HFFc6 (cell line): ENCODE measurements around the gene NEIL1. TPM values are rescaled to one million over a fixed set of nuclear protein-coding genes. Genes with fewer than 3 reads are reported as not detected.
"Not testable (repeated sequence)": the region's sequence is repeated elsewhere in the genome, so short reads cannot be mapped to it uniquely, and the experiment has no call there.

Experiments used
- DNase-seq: peaks from one replicate; pipeline ENCODE4 v3.0.0-alpha.2; 2018
- H3K27ac Mint-ChIP-seq: 2 replicates; pipeline ENCODE4 v1.8.0; 2020; ENCODE audit warnings: mild to moderate bottlenecking, mixed read lengths
- H3K27me3 Mint-ChIP-seq: 2 replicates; pipeline ENCODE4 v1.8.0; 2021; ENCODE audit warnings: mild to moderate bottlenecking, moderate library complexity, mixed read lengths; ENCODE audit not compliant: insufficient read depth
- H3K36me3 Mint-ChIP-seq: 2 replicates; pipeline ENCODE4 v1.8.0; 2021; ENCODE audit warnings: low read depth, mixed read lengths
- H3K4me1 Mint-ChIP-seq: 2 replicates; pipeline ENCODE4 v1.8.0; 2020; ENCODE audit warnings: low read depth, mixed read lengths
- H3K4me3 Mint-ChIP-seq: 2 replicates; pipeline ENCODE4 v1.8.0; 2020; ENCODE audit warnings: mild to moderate bottlenecking, moderate library complexity, mixed read lengths
- H3K9me3 Mint-ChIP-seq: 2 replicates; pipeline ENCODE4 v1.8.0; 2020; ENCODE audit warnings: mild to moderate bottlenecking, mixed read lengths
- long read RNA-seq: library from polyadenylated mRNA; unstranded; transcript quantifications from one replicate; pipeline ENCODE4 v2.0.0, GENCODE V29; 2019
- total RNA-seq, 6 experiments: library from RNA; stranded (reverse); fragmentation: NEBNext Ultra II Directional; extraction: Animal tissue kit (Norgen Biotek cat#: 25700); gene quantifications; 2 replicates in 1 of 6; 3 replicates in 5 of 6; pipeline ENCODE4 v1.2.3, GENCODE V29; 2021
- TF ChIP-seq, protein P1 (sequence below): fragments of 200-600 bp; sonication (generic); IDR thresholded peaks from 2 replicates; pipeline ENCODE4 v1.5.0; 2021; ENCODE audit warnings: antibody characterized with exemption, mild to moderate bottlenecking

Gene NEIL1, protein sequence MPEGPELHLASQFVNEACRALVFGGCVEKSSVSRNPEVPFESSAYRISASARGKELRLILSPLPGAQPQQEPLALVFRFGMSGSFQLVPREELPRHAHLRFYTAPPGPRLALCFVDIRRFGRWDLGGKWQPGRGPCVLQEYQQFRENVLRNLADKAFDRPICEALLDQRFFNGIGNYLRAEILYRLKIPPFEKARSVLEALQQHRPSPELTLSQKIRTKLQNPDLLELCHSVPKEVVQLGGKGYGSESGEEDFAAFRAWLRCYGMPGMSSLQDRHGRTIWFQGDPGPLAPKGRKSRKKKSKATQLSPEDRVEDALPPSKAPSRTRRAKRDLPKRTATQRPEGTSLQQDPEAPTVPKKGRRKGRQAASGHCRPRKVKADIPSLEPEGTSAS
- total RNA-seq: 1 to 10 TPM in 4 of 6 experiments, under 1 TPM in 2; 0.83 to 3.6 (median 2.4) TPM
- long read RNA-seq, partial matches to known transcripts: 1 of 1 reads
- long read RNA-seq, other reads (novel, unspliced or antisense): 0 of 1 reads

DNA sequence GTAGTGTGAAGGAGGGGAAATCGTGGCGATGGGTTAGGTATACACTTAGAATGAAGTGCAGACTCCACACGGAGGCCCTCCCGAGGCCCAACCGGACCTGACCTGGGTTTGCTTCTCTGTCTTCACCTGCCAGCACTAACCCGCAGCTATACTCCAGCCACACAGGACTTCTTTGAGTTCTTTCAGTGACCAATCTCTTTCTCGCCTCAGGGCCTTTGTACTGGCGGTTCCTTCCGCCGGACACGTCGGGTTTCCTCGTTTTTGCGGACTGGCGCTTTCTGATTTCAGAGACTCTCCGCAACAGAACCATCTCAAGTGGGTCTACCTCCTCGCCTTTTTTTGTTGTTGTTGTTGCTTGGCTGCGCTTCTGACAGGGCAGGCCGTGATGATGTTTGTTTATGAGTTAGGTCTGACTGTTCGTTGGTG, at the start of gene NEIL1:
NEIL1 (plus strand) TSS at position 244 of the 426 bp plus-strand sequence. CDS start 1,867 bp downstream, outside the sequence.
- H3K9me3 Mint-ChIP-seq: no peaks in the 10 kb centered on the region
- H3K4me3 Mint-ChIP-seq: peak within 1 kb of the TSS; percentile 79
- TF ChIP-seq, protein P1, sequence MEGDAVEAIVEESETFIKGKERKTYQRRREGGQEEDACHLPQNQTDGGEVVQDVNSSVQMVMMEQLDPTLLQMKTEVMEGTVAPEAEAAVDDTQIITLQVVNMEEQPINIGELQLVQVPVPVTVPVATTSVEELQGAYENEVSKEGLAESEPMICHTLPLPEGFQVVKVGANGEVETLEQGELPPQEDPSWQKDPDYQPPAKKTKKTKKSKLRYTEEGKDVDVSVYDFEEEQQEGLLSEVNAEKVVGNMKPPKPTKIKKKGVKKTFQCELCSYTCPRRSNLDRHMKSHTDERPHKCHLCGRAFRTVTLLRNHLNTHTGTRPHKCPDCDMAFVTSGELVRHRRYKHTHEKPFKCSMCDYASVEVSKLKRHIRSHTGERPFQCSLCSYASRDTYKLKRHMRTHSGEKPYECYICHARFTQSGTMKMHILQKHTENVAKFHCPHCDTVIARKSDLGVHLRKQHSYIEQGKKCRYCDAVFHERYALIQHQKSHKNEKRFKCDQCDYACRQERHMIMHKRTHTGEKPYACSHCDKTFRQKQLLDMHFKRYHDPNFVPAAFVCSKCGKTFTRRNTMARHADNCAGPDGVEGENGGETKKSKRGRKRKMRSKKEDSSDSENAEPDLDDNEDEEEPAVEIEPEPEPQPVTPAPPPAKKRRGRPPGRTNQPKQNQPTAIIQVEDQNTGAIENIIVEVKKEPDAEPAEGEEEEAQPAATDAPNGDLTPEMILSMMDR: no peak
- no peak for DNase-seq
- no peaks in the 10 kb centered on the region for H3K36me3 Mint-ChIP-seq
- H3K27ac Mint-ChIP-seq: no peak within 1 kb of the TSS
- peaks cover 16% of the 10 kb centered on the region for H3K27me3 Mint-ChIP-seq
- H3K4me1 Mint-ChIP-seq: no peaks in the 10 kb centered on the region

DNA sequence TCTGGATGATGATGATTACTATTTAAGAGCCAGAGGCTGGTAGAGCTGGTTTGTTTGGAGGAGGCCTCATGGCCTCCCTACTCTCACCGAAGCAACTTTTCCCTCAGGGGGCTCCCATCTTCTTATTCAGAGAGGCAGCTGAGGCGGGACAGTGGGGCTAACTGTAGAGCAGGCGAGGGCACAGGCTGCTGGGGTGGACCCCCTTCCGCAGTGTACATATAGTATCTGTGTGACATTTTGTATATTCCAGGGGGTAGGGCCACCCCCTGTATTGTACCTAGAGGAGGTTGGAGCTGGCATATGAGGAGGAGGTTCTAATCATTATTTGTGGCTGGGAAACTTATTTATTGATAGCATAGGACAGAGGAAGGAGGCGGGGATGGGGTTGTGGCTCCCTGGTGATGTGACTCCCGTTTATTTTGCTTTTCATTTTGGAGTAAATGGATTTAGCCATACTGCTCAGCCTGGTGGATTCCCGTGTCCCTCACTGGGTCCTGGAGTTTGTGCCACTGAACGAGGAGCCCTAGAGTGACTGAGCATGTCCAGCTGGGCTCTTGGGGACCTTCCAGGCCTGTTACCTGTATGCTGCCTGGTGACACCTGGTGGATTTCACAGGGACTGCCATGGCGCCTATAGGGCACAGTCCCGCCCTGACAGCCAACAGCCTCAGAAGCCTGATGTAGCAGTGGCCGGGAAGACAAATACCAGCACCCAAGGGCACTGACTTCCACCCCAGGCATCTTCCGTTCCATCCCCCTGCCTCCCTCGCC, 48.1 kb upstream of the NEIL1 start:
- H3K27me3 Mint-ChIP-seq: peaks cover 25% of the 10 kb centered on the region
- TF ChIP-seq, protein P1: peak; percentile 39; the same call in 1 of the 2 replicates

DNA sequence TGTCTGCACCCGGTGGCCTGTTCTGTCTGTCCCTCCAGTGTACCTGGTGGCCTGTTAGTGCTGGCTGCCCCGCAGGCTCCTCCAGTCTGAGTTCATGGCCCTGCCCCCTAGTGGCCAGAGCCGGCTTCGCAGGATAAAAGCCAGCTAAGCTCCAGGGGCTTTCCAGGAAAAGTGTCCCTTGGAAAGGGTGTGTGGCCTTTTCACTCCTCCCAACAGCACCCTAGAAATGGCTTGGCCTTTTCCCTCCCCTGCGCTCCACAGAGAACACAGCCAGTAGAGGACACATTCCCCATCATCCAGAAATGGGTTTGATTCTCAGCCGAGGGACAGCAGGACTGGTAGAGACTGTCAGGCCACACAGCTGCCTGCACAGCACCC, 47.5 kb upstream of the NEIL1 start:
- H3K4me1 Mint-ChIP-seq, H3K36me3 Mint-ChIP-seq, H3K27ac Mint-ChIP-seq, DNase-seq, H3K9me3 Mint-ChIP-seq, H3K4me3 Mint-ChIP-seq: not testable (repeated sequence)
- H3K27me3 Mint-ChIP-seq: peaks cover 30% of the 10 kb centered on the region
- TF ChIP-seq, protein P1: peak; percentile 75

More for the DNA sequence above, 48.1 kb upstream of the NEIL1 start:
- H3K4me3 Mint-ChIP-seq, H3K4me1 Mint-ChIP-seq, H3K27ac Mint-ChIP-seq, H3K36me3 Mint-ChIP-seq, H3K9me3 Mint-ChIP-seq, DNase-seq: not testable (repeated sequence)

DNA sequence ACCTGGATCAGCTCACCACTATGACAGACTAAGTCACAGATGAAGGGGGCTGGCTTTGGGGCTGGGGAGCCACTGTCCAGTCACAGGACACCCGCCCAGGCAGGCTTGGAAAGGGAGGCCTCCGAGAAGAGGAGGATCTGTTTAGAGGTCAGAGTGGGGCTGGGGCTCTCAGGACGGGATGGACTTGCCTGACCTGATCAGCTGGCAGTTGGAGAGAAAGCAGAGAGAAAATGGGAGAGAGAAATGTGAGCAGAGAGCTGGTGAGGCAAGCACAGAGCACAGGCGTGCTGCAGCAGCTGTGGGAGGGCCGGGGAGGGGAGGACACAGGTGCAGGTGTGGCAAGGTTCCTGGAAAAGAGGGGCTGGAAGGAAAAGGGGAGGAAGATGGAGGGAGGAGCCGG, 46.8 kb upstream of the NEIL1 start:
- not testable (repeated sequence) for H3K4me3 Mint-ChIP-seq, H3K27ac Mint-ChIP-seq, H3K36me3 Mint-ChIP-seq, DNase-seq, H3K9me3 Mint-ChIP-seq, H3K4me1 Mint-ChIP-seq
- peaks cover 36% of the 10 kb centered on the region for H3K27me3 Mint-ChIP-seq

DNA sequence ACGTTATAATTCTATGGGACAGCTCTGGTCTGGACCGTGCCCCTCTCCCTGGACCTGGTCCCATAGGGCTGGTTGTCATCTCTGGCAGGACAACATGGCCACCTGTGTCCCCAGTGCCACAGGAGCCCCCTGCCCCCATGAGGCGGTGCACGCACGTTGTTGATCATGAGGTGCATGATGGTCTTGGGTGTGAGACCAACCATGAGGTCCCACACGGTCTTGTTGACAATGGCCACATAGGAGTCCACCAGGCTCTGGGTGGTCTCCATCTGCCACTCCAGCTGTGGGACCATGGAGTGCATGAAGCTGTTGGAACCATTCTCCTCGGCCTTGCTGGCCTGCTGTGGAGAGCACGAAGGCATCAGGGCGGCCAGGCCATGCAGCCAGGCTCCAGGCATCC, 44.5 kb upstream of the NEIL1 start:
- no peaks in the 10 kb centered on the region for H3K36me3 Mint-ChIP-seq
- H3K27ac Mint-ChIP-seq: no peak overlapping the region
- no peaks in the 10 kb centered on the region for H3K9me3 Mint-ChIP-seq
- H3K27me3 Mint-ChIP-seq: peaks cover 35% of the 10 kb centered on the region
- DNase-seq: no peak
- TF ChIP-seq, protein P1: no peak
- H3K4me3 Mint-ChIP-seq: no peak overlapping the region
- no peaks in the 10 kb centered on the region for H3K4me1 Mint-ChIP-seq

DNA sequence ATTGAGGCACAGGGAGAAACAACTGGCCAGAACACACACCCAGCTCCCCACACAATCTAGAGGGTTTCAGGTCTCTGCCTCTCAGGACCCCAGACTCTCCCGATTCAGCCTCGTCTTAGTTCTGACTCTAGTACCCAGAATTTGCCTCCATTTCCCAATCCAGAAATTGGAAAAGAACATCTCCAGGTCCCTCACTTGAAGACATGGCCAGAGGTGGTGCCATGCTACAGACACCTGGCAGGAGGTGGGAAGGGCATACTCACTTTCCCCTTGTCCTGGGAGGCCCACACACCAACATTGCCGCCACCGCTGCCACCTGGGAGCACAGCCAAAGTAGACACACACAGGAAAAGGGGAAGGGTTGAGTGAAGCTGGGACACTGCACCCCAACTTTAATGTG, 44.1 kb upstream of the NEIL1 start:
- not testable (repeated sequence) for DNase-seq, H3K36me3 Mint-ChIP-seq, H3K9me3 Mint-ChIP-seq, H3K4me1 Mint-ChIP-seq, H3K27ac Mint-ChIP-seq, H3K4me3 Mint-ChIP-seq
- H3K27me3 Mint-ChIP-seq: peaks cover 39% of the 10 kb centered on the region
